Right atrium auricular region (tissue), 2 donors: Measurements from ENCODE around the gene PTAR1. TPM values are rescaled to one million over a fixed set of nuclear protein-coding genes. Genes with fewer than 3 reads are reported as not detected.
"Not testable (repeated sequence)": the region's sequence is repeated elsewhere in the genome, so short reads cannot be mapped to it uniquely, and the experiment has no call there.

Experiments
- DNase-seq: peaks from one replicate; pipeline ENCODE4 v3.0.0-alpha.2; 2019; ENCODE audit warnings: low spot score
- H3K27ac ChIP-seq, 2 donors: fragments of 200-600 bp; sonication (generic); 1 replicate in 1 of 2; 2 replicates in 1 of 2; pipeline ENCODE4 v1.5.1; 2016 to 2019
- H3K27me3 ChIP-seq, 2 donors: fragments of 200-600 bp; sonication (generic); one replicate each; pipeline versions ENCODE4 v1.5.1 to v1.6.0; 2017 to 2019
- H3K36me3 ChIP-seq: fragments of 200-600 bp; sonication (generic); one replicate; pipeline ENCODE4 v1.5.1; 2016
- H3K4me1 ChIP-seq, 2 donors: fragments of 200-600 bp; sonication (generic); one replicate each; pipeline versions ENCODE4 v1.5.1 to v1.6.0; 2017 to 2019
- H3K4me3 ChIP-seq, 2 donors: fragments of 200-600 bp; sonication (generic); 1 replicate in 1 of 2; 2 replicates in 1 of 2; pipeline ENCODE4 v1.5.1; 2017 to 2019; ENCODE audit warnings: mild to moderate bottlenecking in 1 of 2, moderate library complexity in 1 of 2
- H3K9me3 ChIP-seq, 2 donors: fragments of 200-600 bp; sonication (generic); one replicate each; pipeline ENCODE4 v1.5.1; 2019
- total RNA-seq, 2 donors: library from RNA; depleted of rRNA; stranded (reverse); fragments of >200 nt; gene quantifications; one replicate each; pipeline ENCODE4 v1.1.0, GENCODE V29; 2016
- TF ChIP-seq, protein P1 (sequence below), 2 donors: fragments of 200-600 bp; sonication (generic); IDR thresholded peaks; one replicate each; pipeline ENCODE4 v1.5.1; 2019; ENCODE audit warnings: antibody characterized with exemption in 2 of 2

Gene PTAR1
- total RNA-seq, 2 donors from 2014 or later: 29.2 to 32.1 TPM

GRCh38 chr9:69768716-69769115 is 8.9 kb upstream of the PTAR1 start:
- TF ChIP-seq, protein P1, sequence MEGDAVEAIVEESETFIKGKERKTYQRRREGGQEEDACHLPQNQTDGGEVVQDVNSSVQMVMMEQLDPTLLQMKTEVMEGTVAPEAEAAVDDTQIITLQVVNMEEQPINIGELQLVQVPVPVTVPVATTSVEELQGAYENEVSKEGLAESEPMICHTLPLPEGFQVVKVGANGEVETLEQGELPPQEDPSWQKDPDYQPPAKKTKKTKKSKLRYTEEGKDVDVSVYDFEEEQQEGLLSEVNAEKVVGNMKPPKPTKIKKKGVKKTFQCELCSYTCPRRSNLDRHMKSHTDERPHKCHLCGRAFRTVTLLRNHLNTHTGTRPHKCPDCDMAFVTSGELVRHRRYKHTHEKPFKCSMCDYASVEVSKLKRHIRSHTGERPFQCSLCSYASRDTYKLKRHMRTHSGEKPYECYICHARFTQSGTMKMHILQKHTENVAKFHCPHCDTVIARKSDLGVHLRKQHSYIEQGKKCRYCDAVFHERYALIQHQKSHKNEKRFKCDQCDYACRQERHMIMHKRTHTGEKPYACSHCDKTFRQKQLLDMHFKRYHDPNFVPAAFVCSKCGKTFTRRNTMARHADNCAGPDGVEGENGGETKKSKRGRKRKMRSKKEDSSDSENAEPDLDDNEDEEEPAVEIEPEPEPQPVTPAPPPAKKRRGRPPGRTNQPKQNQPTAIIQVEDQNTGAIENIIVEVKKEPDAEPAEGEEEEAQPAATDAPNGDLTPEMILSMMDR (IDR thresholded peaks at IDR 0.05): no peak
- H3K4me1 ChIP-seq: no peaks in the 10 kb centered on the region
- no peaks in the 10 kb centered on the region for H3K9me3 ChIP-seq
- H3K36me3 ChIP-seq: no peaks in the 10 kb centered on the region
- H3K27me3 ChIP-seq: no peaks in the 10 kb centered on the region
- no peak for DNase-seq
- H3K27ac ChIP-seq: no peak overlapping the region
- H3K4me3 ChIP-seq: no peak overlapping the region

DNA sequence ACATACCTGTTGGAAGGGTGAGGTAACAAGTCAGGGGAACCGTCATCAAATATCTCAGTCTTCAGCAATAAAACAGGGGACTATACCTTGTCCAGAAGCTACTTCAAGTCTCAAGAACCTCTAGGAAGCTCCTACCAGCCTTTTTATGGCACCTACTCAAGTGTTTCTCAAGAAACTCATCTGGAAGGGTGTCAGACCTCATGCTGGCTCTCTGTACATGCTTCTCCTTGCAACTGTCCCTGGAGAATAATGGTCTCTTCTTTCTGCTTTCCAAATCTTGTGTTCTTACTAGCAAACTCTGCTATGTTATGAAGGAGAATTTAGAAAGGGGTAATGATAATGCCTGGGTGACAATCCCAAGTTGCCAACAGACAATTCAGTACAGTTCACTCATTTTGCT is 8.3 kb upstream of the PTAR1 start:
- DNase-seq: no peak
- Histone ChIP-seq H3K4me1 (no peaks in the 10 kb centered on the region), H3K4me3 (no peak overlapping the region), H3K27me3 (no peaks in the 10 kb centered on the region), H3K27ac (no peak overlapping the region), H3K9me3 (no peaks in the 10 kb centered on the region), H3K36me3 (no peaks in the 10 kb centered on the region)
- TF ChIP-seq, protein P1 (IDR thresholded peaks at IDR 0.05): no peak

DNA sequence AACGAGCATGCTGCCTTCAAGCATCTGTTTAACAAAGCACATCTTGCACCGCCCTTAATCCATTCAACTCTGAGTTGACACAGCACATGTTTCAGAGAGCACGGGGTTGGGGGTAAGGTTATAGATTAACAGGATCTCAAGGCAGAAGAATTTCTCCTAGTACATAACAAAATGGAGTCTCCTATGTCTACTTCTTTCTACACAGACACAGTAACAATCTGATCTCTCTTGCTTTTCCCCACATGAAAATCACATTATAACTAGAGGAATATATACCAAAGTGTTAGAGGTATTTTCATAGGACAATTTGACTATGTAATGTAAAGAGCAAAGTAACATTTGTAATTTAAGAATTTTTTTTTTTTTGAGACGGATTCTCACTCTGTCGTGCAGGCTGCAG is 4.1 kb upstream of the PTAR1 start:
- not testable (repeated sequence) for H3K27me3 ChIP-seq, H3K4me1 ChIP-seq, H3K27ac ChIP-seq, H3K9me3 ChIP-seq, H3K4me3 ChIP-seq, H3K36me3 ChIP-seq, DNase-seq

DNA sequence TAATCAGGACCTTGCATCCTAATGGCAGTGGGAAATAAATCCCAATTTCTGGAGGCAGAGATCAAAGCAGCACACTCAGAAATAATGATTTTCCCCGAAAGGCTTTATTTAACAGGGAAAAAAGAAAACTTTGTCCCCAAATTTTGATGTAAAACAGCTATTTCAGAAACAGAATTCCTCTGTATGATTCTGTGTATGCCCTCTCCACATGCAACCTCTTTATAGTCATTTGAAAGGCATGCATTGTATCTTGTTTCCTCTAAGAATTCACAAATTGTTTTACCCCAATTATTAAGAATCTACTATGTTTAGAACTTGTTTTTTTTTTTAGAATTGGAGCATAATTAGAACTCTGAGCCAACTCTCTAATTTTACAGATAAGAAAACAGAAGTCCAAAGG is 2.7 kb upstream of the PTAR1 start:
- Histone ChIP-seq H3K27ac (no peak overlapping the region), H3K9me3 (no peaks in the 10 kb centered on the region), H3K4me1 (peaks cover 0 to 15% of the 10 kb centered on the region in 2 donors), H3K27me3 (no peaks in the 10 kb centered on the region), H3K4me3 (no peak overlapping the region), H3K36me3 (no peaks in the 10 kb centered on the region)
- no peak for DNase-seq
- TF ChIP-seq, protein P1 (IDR thresholded peaks at IDR 0.05): no peak

GRCh38 chr9:69760278-69760610 is 433 bp upstream of the PTAR1 start:
- no peaks in the 10 kb centered on the region for H3K9me3 ChIP-seq
- peaks cover 0 to 25% of the 10 kb centered on the region in 2 donors for H3K4me1 ChIP-seq
- H3K27me3 ChIP-seq: no peaks in the 10 kb centered on the region
- DNase-seq: no peak
- TF ChIP-seq, protein P1 (IDR thresholded peaks at IDR 0.05): no peak
- H3K27ac ChIP-seq: peak overlapping the region; percentile 90 to 97
- H3K4me3 ChIP-seq: peak overlapping the region; percentile 57 to 84
- H3K36me3 ChIP-seq: no peaks in the 10 kb centered on the region

- Histone ChIP-seq H3K36me3 (no peaks in the 10 kb centered on the region), H3K4me1 (peaks cover 0 to 25% of the 10 kb centered on the region in 2 donors), H3K27ac (peak overlapping the region; percentile 90 to 97), H3K27me3 (no peaks in the 10 kb centered on the region), H3K9me3 (no peaks in the 10 kb centered on the region), H3K4me3 (peak overlapping the region; percentile 57 to 84)
- TF ChIP-seq, protein P1 (IDR thresholded peaks at IDR 0.05): no peak
- DNase-seq: no peak
Measured at GRCh38 chr9:69759021-69759420, 790 bp downstream of the PTAR1 start.
